ENCODE results near the gene PLEKHM3. TPM values are rescaled to one million over a fixed set of nuclear protein-coding genes. Genes with fewer than 3 reads are reported as not detected.

Gene PLEKHM3
- total and polyA plus RNA-seq, 2 of the 13 experiments (the other 11 are each of a cell fraction or from before 2014, with no cell fraction given), result 4.5 to 4.7 TPM

DNA sequence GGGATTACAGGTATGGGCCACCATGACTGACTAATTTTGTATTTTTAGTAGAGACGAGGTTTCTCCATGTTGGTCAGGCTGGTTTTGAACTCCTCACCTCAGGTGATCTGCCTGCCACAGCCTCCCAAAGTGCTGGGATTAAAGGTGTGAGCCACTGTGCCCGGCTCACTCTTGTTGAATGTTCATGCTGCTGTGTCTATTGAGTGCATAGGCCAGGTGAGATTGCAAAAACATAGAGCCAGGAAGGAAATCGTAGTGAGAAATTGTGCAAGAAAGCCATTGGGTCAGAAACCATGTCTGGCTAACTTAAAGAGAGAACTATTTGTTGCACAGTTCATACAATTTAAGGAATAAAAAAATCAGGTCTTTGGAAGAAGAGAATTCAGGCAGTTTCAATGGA, 210.1 kb downstream of the PLEKHM3 start (continued):
- TF ChIP-seq, protein P1, sequence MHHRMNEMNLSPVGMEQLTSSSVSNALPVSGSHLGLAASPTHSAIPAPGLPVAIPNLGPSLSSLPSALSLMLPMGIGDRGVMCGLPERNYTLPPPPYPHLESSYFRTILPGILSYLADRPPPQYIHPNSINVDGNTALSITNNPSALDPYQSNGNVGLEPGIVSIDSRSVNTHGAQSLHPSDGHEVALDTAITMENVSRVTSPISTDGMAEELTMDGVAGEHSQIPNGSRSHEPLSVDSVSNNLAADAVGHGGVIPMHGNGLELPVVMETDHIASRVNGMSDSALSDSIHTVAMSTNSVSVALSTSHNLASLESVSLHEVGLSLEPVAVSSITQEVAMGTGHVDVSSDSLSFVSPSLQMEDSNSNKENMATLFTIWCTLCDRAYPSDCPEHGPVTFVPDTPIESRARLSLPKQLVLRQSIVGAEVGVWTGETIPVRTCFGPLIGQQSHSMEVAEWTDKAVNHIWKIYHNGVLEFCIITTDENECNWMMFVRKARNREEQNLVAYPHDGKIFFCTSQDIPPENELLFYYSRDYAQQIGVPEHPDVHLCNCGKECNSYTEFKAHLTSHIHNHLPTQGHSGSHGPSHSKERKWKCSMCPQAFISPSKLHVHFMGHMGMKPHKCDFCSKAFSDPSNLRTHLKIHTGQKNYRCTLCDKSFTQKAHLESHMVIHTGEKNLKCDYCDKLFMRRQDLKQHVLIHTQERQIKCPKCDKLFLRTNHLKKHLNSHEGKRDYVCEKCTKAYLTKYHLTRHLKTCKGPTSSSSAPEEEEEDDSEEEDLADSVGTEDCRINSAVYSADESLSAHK (CRISPR knock-in tag; IDR thresholded peaks at IDR 0.05; ENCODE audit: borderline replicate concordance), result no peak
- TF ChIP-seq, protein P2, sequence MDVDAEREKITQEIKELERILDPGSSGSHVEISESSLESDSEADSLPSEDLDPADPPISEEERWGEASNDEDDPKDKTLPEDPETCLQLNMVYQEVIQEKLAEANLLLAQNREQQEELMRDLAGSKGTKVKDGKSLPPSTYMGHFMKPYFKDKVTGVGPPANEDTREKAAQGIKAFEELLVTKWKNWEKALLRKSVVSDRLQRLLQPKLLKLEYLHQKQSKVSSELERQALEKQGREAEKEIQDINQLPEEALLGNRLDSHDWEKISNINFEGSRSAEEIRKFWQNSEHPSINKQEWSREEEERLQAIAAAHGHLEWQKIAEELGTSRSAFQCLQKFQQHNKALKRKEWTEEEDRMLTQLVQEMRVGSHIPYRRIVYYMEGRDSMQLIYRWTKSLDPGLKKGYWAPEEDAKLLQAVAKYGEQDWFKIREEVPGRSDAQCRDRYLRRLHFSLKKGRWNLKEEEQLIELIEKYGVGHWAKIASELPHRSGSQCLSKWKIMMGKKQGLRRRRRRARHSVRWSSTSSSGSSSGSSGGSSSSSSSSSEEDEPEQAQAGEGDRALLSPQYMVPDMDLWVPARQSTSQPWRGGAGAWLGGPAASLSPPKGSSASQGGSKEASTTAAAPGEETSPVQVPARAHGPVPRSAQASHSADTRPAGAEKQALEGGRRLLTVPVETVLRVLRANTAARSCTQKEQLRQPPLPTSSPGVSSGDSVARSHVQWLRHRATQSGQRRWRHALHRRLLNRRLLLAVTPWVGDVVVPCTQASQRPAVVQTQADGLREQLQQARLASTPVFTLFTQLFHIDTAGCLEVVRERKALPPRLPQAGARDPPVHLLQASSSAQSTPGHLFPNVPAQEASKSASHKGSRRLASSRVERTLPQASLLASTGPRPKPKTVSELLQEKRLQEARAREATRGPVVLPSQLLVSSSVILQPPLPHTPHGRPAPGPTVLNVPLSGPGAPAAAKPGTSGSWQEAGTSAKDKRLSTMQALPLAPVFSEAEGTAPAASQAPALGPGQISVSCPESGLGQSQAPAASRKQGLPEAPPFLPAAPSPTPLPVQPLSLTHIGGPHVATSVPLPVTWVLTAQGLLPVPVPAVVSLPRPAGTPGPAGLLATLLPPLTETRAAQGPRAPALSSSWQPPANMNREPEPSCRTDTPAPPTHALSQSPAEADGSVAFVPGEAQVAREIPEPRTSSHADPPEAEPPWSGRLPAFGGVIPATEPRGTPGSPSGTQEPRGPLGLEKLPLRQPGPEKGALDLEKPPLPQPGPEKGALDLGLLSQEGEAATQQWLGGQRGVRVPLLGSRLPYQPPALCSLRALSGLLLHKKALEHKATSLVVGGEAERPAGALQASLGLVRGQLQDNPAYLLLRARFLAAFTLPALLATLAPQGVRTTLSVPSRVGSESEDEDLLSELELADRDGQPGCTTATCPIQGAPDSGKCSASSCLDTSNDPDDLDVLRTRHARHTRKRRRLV (CRISPR knock-in tag; IDR thresholded peaks at IDR 0.05), result no peak
- TF ChIP-seq PHF21A (CRISPR knock-in tag; IDR thresholded peaks at IDR 0.05) (no peak), ZFX (CRISPR knock-in tag; IDR thresholded peaks at IDR 0.05; ENCODE audit: low read depth) (no peak), TARDBP (CRISPR knock-in tag; IDR thresholded peaks at IDR 0.05) (no peak), STAG1 (CRISPR knock-in tag; IDR thresholded peaks at IDR 0.05) (0 out of 2 replicates have a peak, but pooled peaks have one; percentile 28), THAP11 (CRISPR knock-in tag; IDR thresholded peaks at IDR 0.05) (peak; percentile 55), ZNF160 (CRISPR knock-in tag; IDR thresholded peaks at IDR 0.05) (no peak), PLRG1 (conservative IDR thresholded peaks at IDR 0.05) (no peak), ZNF749 (CRISPR knock-in tag; IDR thresholded peaks at IDR 0.05; ENCODE audit: borderline replicate concordance) (no peak), GATAD2A (CRISPR knock-in tag; IDR thresholded peaks at IDR 0.05) (peak; percentile 86)
- TF ChIP-seq, protein P3, sequence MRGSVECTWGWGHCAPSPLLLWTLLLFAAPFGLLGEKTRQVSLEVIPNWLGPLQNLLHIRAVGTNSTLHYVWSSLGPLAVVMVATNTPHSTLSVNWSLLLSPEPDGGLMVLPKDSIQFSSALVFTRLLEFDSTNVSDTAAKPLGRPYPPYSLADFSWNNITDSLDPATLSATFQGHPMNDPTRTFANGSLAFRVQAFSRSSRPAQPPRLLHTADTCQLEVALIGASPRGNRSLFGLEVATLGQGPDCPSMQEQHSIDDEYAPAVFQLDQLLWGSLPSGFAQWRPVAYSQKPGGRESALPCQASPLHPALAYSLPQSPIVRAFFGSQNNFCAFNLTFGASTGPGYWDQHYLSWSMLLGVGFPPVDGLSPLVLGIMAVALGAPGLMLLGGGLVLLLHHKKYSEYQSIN (CRISPR knock-in tag; IDR thresholded peaks at IDR 0.05; ENCODE audit: borderline replicate concordance), result no peak
- TF ChIP-seq, protein P4, sequence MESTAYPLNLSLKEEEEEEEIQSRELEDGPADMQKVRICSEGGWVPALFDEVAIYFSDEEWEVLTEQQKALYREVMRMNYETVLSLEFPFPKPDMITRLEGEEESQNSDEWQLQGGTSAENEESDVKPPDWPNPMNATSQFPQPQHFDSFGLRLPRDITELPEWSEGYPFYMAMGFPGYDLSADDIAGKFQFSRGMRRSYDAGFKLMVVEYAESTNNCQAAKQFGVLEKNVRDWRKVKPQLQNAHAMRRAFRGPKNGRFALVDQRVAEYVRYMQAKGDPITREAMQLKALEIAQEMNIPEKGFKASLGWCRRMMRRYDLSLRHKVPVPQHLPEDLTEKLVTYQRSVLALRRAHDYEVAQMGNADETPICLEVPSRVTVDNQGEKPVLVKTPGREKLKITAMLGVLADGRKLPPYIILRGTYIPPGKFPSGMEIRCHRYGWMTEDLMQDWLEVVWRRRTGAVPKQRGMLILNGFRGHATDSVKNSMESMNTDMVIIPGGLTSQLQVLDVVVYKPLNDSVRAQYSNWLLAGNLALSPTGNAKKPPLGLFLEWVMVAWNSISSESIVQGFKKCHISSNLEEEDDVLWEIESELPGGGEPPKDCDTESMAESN (CRISPR knock-in tag; conservative IDR thresholded peaks at IDR 0.05), result no peak
- TF ChIP-seq, protein P5, sequence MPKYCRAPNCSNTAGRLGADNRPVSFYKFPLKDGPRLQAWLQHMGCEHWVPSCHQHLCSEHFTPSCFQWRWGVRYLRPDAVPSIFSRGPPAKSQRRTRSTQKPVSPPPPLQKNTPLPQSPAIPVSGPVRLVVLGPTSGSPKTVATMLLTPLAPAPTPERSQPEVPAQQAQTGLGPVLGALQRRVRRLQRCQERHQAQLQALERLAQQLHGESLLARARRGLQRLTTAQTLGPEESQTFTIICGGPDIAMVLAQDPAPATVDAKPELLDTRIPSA (CRISPR knock-in tag; IDR thresholded peaks at IDR 0.05; ENCODE audit: borderline replicate concordance), result no peak
- TF ChIP-seq, protein P6, sequence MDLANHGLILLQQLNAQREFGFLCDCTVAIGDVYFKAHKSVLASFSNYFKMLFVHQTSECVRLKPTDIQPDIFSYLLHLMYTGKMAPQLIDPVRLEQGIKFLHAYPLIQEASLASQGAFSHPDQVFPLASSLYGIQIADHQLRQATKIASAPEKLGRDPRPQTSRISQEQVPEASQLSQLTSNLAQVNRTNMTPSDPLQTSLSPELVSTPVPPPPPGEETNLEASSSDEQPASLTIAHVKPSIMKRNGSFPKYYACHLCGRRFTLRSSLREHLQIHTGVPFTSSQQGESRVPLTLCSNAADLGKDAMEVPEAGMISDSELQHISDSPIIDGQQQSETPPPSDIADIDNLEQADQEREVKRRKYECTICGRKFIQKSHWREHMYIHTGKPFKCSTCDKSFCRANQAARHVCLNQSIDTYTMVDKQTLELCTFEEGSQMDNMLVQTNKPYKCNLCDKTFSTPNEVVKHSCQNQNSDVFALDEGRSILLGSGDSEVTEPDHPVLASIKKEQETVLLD (CRISPR knock-in tag; IDR thresholded peaks at IDR 0.05; ENCODE audit: low read depth), result no peak
- TF ChIP-seq, protein P7, sequence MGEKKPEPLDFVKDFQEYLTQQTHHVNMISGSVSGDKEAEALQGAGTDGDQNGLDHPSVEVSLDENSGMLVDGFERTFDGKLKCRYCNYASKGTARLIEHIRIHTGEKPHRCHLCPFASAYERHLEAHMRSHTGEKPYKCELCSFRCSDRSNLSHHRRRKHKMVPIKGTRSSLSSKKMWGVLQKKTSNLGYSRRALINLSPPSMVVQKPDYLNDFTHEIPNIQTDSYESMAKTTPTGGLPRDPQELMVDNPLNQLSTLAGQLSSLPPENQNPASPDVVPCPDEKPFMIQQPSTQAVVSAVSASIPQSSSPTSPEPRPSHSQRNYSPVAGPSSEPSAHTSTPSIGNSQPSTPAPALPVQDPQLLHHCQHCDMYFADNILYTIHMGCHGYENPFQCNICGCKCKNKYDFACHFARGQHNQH (CRISPR knock-in tag; IDR thresholded peaks at IDR 0.05), result no peak

Measured in HepG2 (cell line).